GM12872 (cell line): ENCODE data around the gene CORO7.

Source experiments
- TF ChIP-seq, protein P1 (sequence below): IDR thresholded peaks from 3 replicates; pipeline ENCODE4 v1.5.1; 2011; ENCODE audit warnings: low read depth, mild to moderate bottlenecking, low read length, moderate library complexity; ENCODE audit not compliant: insufficient read depth

CORO7 gene

DNA sequence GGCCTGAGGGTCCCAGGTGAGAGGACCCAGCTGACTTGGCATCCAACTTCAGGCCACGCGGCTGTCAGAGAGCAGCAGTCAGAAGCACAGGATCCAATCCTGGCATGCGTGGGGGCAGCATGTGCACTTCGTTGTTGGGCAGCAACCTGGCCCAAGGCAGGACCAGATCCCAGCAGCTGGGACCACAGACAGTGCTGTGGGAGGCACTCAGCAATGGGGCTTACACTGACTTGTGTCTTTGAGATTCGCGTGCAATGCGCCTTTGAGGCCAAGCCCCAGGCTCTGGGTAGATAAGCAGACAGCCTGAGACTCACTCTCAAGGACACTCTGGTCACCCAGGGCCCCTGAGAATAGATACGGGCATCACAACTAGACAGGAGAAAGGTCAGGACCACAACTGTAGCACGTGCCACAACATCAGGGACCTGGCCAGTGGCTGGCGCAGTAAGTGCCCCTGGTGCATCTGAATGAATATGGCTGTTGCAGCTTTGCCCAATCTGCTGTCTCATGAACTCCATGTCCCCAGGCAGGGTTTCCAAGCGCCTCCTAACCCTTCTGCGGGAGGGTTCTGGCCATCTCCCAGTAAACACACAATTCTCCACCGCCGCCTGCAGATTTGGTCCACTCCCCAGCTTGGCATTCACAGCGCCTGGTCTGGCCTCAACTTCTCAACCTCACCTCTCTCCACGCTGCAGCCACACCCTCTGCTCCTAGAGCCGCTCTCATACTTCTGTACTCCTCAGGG lies 68.5 kb downstream of the CORO7 start:
- TF ChIP-seq, protein P1, sequence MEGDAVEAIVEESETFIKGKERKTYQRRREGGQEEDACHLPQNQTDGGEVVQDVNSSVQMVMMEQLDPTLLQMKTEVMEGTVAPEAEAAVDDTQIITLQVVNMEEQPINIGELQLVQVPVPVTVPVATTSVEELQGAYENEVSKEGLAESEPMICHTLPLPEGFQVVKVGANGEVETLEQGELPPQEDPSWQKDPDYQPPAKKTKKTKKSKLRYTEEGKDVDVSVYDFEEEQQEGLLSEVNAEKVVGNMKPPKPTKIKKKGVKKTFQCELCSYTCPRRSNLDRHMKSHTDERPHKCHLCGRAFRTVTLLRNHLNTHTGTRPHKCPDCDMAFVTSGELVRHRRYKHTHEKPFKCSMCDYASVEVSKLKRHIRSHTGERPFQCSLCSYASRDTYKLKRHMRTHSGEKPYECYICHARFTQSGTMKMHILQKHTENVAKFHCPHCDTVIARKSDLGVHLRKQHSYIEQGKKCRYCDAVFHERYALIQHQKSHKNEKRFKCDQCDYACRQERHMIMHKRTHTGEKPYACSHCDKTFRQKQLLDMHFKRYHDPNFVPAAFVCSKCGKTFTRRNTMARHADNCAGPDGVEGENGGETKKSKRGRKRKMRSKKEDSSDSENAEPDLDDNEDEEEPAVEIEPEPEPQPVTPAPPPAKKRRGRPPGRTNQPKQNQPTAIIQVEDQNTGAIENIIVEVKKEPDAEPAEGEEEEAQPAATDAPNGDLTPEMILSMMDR: no peak

DNA sequence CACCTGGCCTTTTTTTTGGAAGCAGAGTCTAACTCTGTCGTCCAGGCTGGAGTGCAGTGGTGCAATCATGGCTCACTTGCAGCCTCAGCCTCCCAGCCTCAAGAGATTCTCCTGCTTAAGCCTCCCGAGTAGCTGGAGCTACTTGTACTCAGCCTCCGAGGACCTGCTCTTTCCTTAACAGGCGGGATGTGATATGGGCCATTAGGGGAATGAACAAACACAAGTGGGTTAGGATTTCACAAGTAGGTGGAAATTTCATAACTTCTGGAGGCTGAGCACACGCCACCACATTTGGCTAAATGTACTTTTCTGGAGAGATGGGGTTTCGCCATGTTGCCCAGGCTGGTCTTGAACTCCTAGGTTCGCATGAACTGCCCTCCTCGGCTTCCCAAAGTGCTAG lies 69.4 kb downstream of the CORO7 start:
- TF ChIP-seq, protein P1: no peak

GRCh38 chr16:4345836-4346781 lies 70.3 kb downstream of the CORO7 start:
- TF ChIP-seq, protein P1: no peak

GRCh38 chr16:4344983-4345835 lies 71.2 kb downstream of the CORO7 start:
- TF ChIP-seq, protein P1: no peak

GRCh38 chr16:4342866-4343744 lies 73.3 kb downstream of the CORO7 start:
- TF ChIP-seq, protein P1: no peak

- TF ChIP-seq, protein P1: no peak
These were observed 75.1 kb downstream of the CORO7 start for GRCh38 chr16:4341250-4341649.
